ENCODE data around the gene CCNL1. TPM values are rescaled to one million over a fixed set of nuclear protein-coding genes. Genes with fewer than 3 reads are reported as not detected.
A peak's percentile ranks its signal among the peaks of the same experiment; 100 is the strongest.

Gene CCNL1
- total RNA-seq, 1 experiment from 2014 or later = 291 TPM

DNA sequence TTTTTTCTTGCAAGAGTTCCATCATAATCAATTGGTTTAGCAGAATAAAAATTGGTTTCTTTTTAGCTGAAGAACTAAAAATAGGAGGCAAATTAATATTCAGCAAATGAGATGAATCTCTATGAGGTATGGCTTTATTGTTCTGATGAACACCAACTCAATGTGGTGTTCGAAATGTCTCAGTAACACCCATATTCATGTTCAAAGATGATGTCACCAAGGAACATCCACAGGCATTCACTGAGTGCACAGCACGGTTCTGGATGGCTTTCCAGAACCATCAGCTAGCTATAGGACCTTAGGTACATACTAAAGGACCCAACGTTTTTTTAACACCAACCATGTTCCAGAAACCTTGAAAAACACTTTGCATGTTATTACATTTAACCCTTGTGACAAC, 42.7 kb downstream of the CCNL1 start:
- Mint-ChIP-seq H3K4me3 (ENCODE audit: low read depth, unreplicated experiment) (no peak overlapping the region), H3K27me3 (ENCODE audit: unreplicated experiment) (no peaks in the 10 kb centered on the region), H3K27ac (ENCODE audit: unreplicated experiment) (no peak overlapping the region), H3K4me1 (ENCODE audit: low read depth, unreplicated experiment) (peaks cover 61% of the 10 kb centered on the region), H3K9me3 (ENCODE audit: low read depth, unreplicated experiment) (no peaks in the 10 kb centered on the region), H3K36me3 (ENCODE audit: insufficient read depth, unreplicated experiment) (peaks cover 31% of the 10 kb centered on the region)
- intact Hi-C loops (cut with micrococcal nuclease; ENCODE audit: unreplicated experiment) = no loop called here
- BruUV-seq (replicated peaks) = no TSS peak
- CTCF ChIA-PET = interaction anchor here (3.1 kb wide), 1 partner anchor 28 kb away, joined by 22 read pairs; no protein-coding TSS in a partner anchor
- no peak for DNase-seq
- TF ChIP-seq, protein P1, sequence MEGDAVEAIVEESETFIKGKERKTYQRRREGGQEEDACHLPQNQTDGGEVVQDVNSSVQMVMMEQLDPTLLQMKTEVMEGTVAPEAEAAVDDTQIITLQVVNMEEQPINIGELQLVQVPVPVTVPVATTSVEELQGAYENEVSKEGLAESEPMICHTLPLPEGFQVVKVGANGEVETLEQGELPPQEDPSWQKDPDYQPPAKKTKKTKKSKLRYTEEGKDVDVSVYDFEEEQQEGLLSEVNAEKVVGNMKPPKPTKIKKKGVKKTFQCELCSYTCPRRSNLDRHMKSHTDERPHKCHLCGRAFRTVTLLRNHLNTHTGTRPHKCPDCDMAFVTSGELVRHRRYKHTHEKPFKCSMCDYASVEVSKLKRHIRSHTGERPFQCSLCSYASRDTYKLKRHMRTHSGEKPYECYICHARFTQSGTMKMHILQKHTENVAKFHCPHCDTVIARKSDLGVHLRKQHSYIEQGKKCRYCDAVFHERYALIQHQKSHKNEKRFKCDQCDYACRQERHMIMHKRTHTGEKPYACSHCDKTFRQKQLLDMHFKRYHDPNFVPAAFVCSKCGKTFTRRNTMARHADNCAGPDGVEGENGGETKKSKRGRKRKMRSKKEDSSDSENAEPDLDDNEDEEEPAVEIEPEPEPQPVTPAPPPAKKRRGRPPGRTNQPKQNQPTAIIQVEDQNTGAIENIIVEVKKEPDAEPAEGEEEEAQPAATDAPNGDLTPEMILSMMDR (IDR thresholded peaks at IDR 0.05; ENCODE audit: unreplicated experiment) = no peak

DNA sequence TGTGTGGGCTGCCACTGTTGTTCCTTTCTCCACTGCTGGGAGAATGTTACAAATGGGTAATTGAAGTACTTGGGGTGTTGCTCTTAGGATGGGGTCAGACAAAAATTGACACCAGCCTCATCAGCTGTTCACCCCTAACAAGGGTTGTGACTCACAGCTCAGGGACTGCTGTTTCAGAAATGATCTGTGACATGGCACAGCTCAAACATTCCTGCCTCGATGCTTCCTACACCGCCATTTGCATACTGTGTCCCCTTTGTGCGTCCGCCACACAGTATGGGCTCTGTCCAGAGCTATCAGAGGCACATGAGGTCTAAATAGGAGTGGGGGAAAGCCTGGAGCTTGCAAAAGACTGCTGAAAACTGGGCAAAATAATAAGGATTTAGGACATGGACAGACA, 43.9 kb downstream of the CCNL1 start:
- CTCF ChIA-PET = interaction anchor here (1.4 to 3.1 kb wide), 3 partner anchors 12 to 27 kb away, joined by 4 to 22 read pairs (median 8); no protein-coding TSS in a partner anchor
- no TSS peak for BruUV-seq (replicated peaks)
- peaks cover 20% of the 10 kb centered on the region for H3K36me3 Mint-ChIP-seq (ENCODE audit: insufficient read depth, unreplicated experiment)
- no peaks in the 10 kb centered on the region for H3K27me3 Mint-ChIP-seq (ENCODE audit: unreplicated experiment)
- TF ChIP-seq, protein P1 (IDR thresholded peaks at IDR 0.05; ENCODE audit: unreplicated experiment) = no peak
- DNase-seq = no peak
- peaks cover 59% of the 10 kb centered on the region for H3K4me1 Mint-ChIP-seq (ENCODE audit: low read depth, unreplicated experiment)
- H3K4me3 Mint-ChIP-seq (ENCODE audit: low read depth, unreplicated experiment) = no peak overlapping the region
- peak overlapping the region; percentile 61 for H3K27ac Mint-ChIP-seq (ENCODE audit: unreplicated experiment)
- intact Hi-C loops (cut with micrococcal nuclease; ENCODE audit: unreplicated experiment) = no loop called here
- H3K9me3 Mint-ChIP-seq (ENCODE audit: low read depth, unreplicated experiment) = no peaks in the 10 kb centered on the region

DNA sequence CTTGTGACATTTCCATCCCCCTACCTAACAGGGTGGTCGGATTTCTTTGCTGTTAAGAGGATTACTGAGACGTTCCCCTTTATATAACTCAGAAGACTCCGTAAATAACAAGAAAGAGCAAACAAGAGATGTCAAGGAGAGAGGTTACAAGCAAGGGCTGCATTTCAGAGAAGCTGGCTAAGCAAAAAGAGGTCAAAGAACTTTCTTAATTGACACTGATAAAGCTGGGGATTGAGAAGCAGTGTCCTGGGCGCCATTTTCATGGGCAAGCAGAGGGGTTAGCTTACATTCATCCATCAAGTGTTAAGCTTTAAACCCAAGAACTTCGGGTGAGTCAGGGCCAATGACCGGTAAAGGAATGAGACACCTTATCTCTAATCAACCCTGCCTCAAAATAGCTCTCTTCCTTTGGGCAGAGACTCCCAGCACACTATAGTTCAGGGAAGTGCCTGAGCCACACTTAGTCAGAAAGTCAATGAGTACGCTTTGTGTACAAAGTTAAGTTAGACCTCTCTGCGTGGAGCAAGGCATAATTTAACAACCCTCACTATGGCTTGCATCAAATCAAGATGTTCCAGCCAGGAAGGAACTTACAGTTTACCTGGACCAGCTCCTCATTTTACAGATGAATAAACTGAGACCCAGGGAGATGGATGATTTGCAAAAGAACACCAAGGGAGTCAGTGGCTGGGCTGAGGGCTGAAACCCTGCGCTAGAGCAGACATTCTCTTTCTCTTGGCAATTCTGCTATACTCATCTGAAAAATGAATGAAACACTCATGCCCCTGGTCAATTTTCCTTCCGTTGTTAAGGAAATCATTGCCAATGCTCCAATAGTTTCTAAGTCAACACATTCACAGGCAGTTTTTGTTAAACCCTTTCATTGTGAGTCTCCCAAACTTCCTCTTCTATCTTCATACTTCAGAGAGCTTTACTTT, 44.6 kb downstream of the CCNL1 start:
- no peak overlapping the region for H3K4me3 Mint-ChIP-seq (ENCODE audit: low read depth, unreplicated experiment)
- CTCF ChIA-PET = interaction anchor here (0.8 to 3.1 kb wide), 6 partner anchors 9 to 26 kb away, joined by 3 to 22 read pairs (median 6); no protein-coding TSS in a partner anchor
- peak overlapping the region; percentile 61 for H3K27ac Mint-ChIP-seq (ENCODE audit: unreplicated experiment)
- H3K9me3 Mint-ChIP-seq (ENCODE audit: low read depth, unreplicated experiment) = no peaks in the 10 kb centered on the region
- H3K27me3 Mint-ChIP-seq (ENCODE audit: unreplicated experiment) = no peaks in the 10 kb centered on the region
- intact Hi-C loops (cut with micrococcal nuclease; ENCODE audit: unreplicated experiment) = no loop called here
- peak; percentile 43 for DNase-seq
- H3K36me3 Mint-ChIP-seq (ENCODE audit: insufficient read depth, unreplicated experiment) = peaks cover 16% of the 10 kb centered on the region
- H3K4me1 Mint-ChIP-seq (ENCODE audit: low read depth, unreplicated experiment) = peaks cover 52% of the 10 kb centered on the region
- TF ChIP-seq, protein P1 (IDR thresholded peaks at IDR 0.05; ENCODE audit: unreplicated experiment) = no peak
- no TSS peak for BruUV-seq (replicated peaks)

DNA sequence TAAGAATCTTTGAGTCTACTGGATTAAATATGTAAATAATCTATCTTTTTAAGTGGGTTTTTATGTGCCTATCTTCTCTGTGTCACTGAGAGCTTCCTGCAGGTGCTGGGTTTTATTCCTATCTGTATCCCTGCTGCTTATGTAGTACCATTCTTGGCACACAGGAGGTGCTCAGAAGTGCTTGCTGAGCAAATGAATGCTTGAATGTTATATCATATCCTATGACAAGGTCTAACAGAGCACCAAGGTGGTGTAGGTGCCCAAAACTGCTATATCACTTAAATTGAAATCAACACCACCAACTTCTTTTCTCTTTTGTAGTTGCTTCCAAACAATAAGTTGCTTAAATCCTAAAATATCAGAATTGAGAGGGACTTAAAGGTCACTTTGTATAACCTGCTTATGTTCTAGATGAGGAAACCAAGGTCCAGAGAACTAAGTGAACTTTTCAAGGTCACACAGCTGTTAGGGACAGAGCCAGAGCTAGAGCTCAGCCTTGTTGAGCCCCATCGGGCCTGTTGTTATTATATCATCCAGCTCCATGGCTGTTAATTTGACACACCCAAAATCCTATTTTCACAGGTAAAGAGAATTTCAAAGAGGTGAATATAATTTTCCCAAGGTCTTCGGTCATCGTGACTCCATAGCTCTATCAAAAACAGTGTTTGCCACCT, 46.0 kb downstream of the CCNL1 start:
- intact Hi-C loops (cut with micrococcal nuclease; ENCODE audit: unreplicated experiment) = no loop called here
- no TSS peak for BruUV-seq (replicated peaks)
- no peak overlapping the region for H3K27ac Mint-ChIP-seq (ENCODE audit: unreplicated experiment)
- TF ChIP-seq, protein P1 (IDR thresholded peaks at IDR 0.05; ENCODE audit: unreplicated experiment) = no peak
- CTCF ChIA-PET = interaction anchor here (0.6 to 1.4 kb wide), 4 partner anchors 21 to 301 kb away, joined by 3 to 7 read pairs (median 3); no protein-coding TSS in a partner anchor
- H3K4me1 Mint-ChIP-seq (ENCODE audit: low read depth, unreplicated experiment) = peaks cover 38% of the 10 kb centered on the region
- no peaks in the 10 kb centered on the region for H3K27me3 Mint-ChIP-seq (ENCODE audit: unreplicated experiment)
- H3K36me3 Mint-ChIP-seq (ENCODE audit: insufficient read depth, unreplicated experiment) = peaks cover 4% of the 10 kb centered on the region
- no peak for DNase-seq
- no peak overlapping the region for H3K4me3 Mint-ChIP-seq (ENCODE audit: low read depth, unreplicated experiment)
- H3K9me3 Mint-ChIP-seq (ENCODE audit: low read depth, unreplicated experiment) = no peaks in the 10 kb centered on the region
